ENCODE data around the gene TXNL4A. TPM values are rescaled to one million over a fixed set of nuclear protein-coding genes. Genes with fewer than 3 reads are reported as not detected.
"Not testable (repeated sequence)": the region's sequence is repeated elsewhere in the genome, so short reads cannot be mapped to it uniquely, and the experiment has no call there.

Gene TXNL4A
- total and polyA plus RNA-seq, 4 donors: 18.0 to 86.2 (median 32.8) TPM

DNA sequence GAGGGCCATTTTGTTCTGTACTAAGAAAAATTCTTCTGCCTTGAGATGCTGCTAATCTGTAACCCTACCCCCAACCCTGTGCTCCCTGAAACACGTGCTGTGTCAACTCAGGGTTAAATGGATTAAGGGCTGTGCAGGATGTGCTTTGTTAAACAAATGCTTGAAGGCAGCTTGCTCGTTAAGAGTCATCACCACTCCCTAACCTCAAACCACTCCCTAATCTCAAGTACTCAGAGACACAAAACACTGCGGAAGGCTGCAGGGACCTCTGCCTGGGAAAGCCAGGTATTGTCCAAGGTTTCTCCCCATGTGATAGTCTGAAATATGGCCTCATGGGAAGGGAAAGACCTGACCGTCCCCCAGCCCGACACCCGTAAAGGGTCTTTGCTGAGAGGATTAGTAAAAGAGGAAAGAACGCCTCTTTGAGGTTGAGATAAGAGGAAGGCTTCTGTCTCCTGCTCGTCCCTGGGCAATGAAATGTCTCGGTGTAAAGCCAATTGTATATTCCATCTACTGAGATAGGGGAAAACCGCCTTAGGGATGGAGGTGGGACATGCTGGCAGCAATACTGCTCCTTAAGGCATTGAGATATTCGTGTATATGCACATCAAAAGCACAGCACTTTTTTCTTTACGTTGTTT lies 28.1 kb downstream of the TXNL4A start:
- peaks cover 2 to 10% (median 6%) of the 10 kb centered on the region in 4 donors for H3K4me1 ChIP-seq (ENCODE audit: control insufficient read depth in 4 of 4, insufficient read depth in 4 of 4, low read length in 3 of 4)
- not testable (repeated sequence) for H3K9ac ChIP-seq (ENCODE audit: low read depth in 1 of 2, low read length in 2 of 2); H3K27ac ChIP-seq (ENCODE audit: low read depth in 1 of 2, low read length in 2 of 2); H3K9me3 ChIP-seq (ENCODE audit: control insufficient read depth in 4 of 4, low read length in 3 of 4); H3K36me3 ChIP-seq (ENCODE audit: control insufficient read depth in 4 of 4, insufficient read depth in 3 of 4, low read depth in 1 of 4, low read length in 3 of 4); DNase-seq (ENCODE audit: low spot score); H3K4me3 ChIP-seq (ENCODE audit: low read depth in 1 of 3, low read length in 3 of 3); H3K27me3 ChIP-seq (ENCODE audit: control insufficient read depth in 4 of 4, insufficient read depth in 4 of 4, low read length in 3 of 4)
- WGBS: 52% methylated on average over 12 of the region's 12 CpGs

- Histone ChIP-seq H3K4me1 (ENCODE audit: control insufficient read depth in 4 of 4, insufficient read depth in 4 of 4, low read length in 3 of 4) (peaks cover 0 to 5% (median 3%) of the 10 kb centered on the region in 4 donors), H3K27ac (ENCODE audit: low read depth in 1 of 2, low read length in 2 of 2) (no peak overlapping the region), H3K36me3 (ENCODE audit: control insufficient read depth in 4 of 4, insufficient read depth in 3 of 4, low read depth in 1 of 4, low read length in 3 of 4) (no peaks in the 10 kb centered on the region), H3K9ac (ENCODE audit: low read depth in 1 of 2, low read length in 2 of 2) (no peak overlapping the region), H3K27me3 (ENCODE audit: control insufficient read depth in 4 of 4, insufficient read depth in 4 of 4, low read length in 3 of 4) (no peaks in the 10 kb centered on the region), H3K9me3 (ENCODE audit: control insufficient read depth in 4 of 4, low read length in 3 of 4) (no peaks in the 10 kb centered on the region), H3K4me3 (ENCODE audit: low read depth in 1 of 3, low read length in 3 of 3) (no peak overlapping the region)
- 100% methylated on average over 2 of the region's 2 CpGs for WGBS
- DNase-seq (ENCODE audit: low spot score): no peak
- TF ChIP-seq TAF1 (conservative IDR thresholded peaks at IDR 0.05) (no peak), RAD21 (IDR thresholded peaks at IDR 0.05) (no peak), GABPA (IDR thresholded peaks at IDR 0.05 in 1 of 2, conservative IDR thresholded peaks at IDR 0.05 in 1 of 2) (no peak), REST (IDR thresholded peaks at IDR 0.05) (no peak), JUND (IDR thresholded peaks at IDR 0.05) (no peak), YY1 (IDR thresholded peaks at IDR 0.05) (no peak), ZBTB33 (IDR thresholded peaks at IDR 0.05) (no peak), NR2F2 (IDR thresholded peaks at IDR 0.05) (no peak), FOXA1 (IDR thresholded peaks at IDR 0.05) (no peak), SP1 (IDR thresholded peaks at IDR 0.05) (no peak), RXRA (IDR thresholded peaks at IDR 0.05) (no peak), HNF4G (IDR thresholded peaks at IDR 0.05) (no peak), EGR1 (IDR thresholded peaks at IDR 0.05; ENCODE audit: low read depth in 2 of 2) (no peak)
- TF ChIP-seq, protein P1, sequence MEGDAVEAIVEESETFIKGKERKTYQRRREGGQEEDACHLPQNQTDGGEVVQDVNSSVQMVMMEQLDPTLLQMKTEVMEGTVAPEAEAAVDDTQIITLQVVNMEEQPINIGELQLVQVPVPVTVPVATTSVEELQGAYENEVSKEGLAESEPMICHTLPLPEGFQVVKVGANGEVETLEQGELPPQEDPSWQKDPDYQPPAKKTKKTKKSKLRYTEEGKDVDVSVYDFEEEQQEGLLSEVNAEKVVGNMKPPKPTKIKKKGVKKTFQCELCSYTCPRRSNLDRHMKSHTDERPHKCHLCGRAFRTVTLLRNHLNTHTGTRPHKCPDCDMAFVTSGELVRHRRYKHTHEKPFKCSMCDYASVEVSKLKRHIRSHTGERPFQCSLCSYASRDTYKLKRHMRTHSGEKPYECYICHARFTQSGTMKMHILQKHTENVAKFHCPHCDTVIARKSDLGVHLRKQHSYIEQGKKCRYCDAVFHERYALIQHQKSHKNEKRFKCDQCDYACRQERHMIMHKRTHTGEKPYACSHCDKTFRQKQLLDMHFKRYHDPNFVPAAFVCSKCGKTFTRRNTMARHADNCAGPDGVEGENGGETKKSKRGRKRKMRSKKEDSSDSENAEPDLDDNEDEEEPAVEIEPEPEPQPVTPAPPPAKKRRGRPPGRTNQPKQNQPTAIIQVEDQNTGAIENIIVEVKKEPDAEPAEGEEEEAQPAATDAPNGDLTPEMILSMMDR (IDR thresholded peaks at IDR 0.05; ENCODE audit: low read depth, low read length, missing input control): no peak
Observed at GRCh38 chr18:79958981-79959380, 29.4 kb downstream of the TXNL4A start.

Data from liver (tissue), 9 donors.